HepG2 (cell line): ENCODE results near the gene HABP2. TPM values are rescaled to one million over a fixed set of nuclear protein-coding genes. Genes with fewer than 3 reads are reported as not detected.

Source experiments
- ATAC-seq: fragments of 200-7000 bp; cut with Tn5 transposase; 3 replicates; pipeline ENCODE4 v1.9.1; 2020; ENCODE audit warnings: mild to moderate bottlenecking, moderate library complexity
- BruUV-seq: library from RNA; stranded (reverse); fragments of 400-500 nt; replicated peaks from 2 replicates; lab custom pipeline; 2021; lab: Mats Ljungman, UMichigan
- CTCF ChIA-PET: fragments of 300-600 bp; formaldehyde crosslinking; extraction: SDS; loops from one replicate; lab custom pipeline; 2021; ENCODE audit warnings: low total read pairs, inconsistent platforms, low intra/inter-chr PET ratio; lab: Yijun Ruan, JAX
- POLR2A ChIA-PET: fragments of 350-600 bp; sonication (Branson Sonifier 250); formaldehyde crosslinking; loops from one replicate; lab custom pipeline; 2020; ENCODE audit warnings: antibody characterized with exemption, inconsistent platforms; lab: Yijun Ruan, JAX
- DNase-seq: peaks from one replicate; pipeline ENCODE4 v3.0.0-alpha.2; 2015; ENCODE audit warnings: low spot score
- FAIRE-seq: peaks from 3 replicates; lab custom pipeline; 2011; peaks lifted over from hg19 to GRCh38; lab: Jason Lieb, UNC
- H2AFZ ChIP-seq: one replicate; pipeline ENCODE4 v1.6.1; 2011; ENCODE audit warnings: low read length, inconsistent platforms
- H3K27ac ChIP-seq: fragments of 300-600 bp; 3 replicates; pipeline ENCODE4 v1.8.0; 2011; ENCODE audit warnings: mixed run types, mild to moderate bottlenecking, mixed read lengths, low read length, inconsistent platforms; ENCODE audit not compliant: insufficient read depth; ENCODE audit errors: extremely low read length
- H3K27me3 ChIP-seq, 2 experiments: fragments of 200-600 bp in 1 of 2; 2 replicates in 1 of 2; 3 replicates in 1 of 2; pipeline versions ENCODE4 v1.6.0 to v1.8.0; 2011; ENCODE audit warnings: low read length in 2 of 2, mild to moderate bottlenecking in 2 of 2, moderate library complexity in 2 of 2, inconsistent platforms in 1 of 2; ENCODE audit not compliant: insufficient read depth in 2 of 2, control insufficient read depth in 1 of 2
- H3K36me3 ChIP-seq, 2 experiments: fragments of 200-600 bp in 1 of 2; replicated peaks in 1 of 2; 2 replicates in 1 of 2; 3 replicates in 1 of 2; pipeline versions ENCODE4 v1.5.1 to v1.8.0; 2011; ENCODE audit warnings: low read length in 2 of 2, inconsistent platforms in 1 of 2; ENCODE audit not compliant: insufficient read depth in 2 of 2, control insufficient read depth in 1 of 2
- H3K4me1 ChIP-seq: 2 replicates; pipeline ENCODE4 v1.5.1; 2012; ENCODE audit warnings: low read length, inconsistent platforms; ENCODE audit not compliant: insufficient read depth
- H3K4me2 ChIP-seq: 2 replicates; pipeline ENCODE4 v1.6.0; 2011; ENCODE audit warnings: low read depth, low read length, inconsistent platforms
- H3K4me3 ChIP-seq, 3 experiments: fragments of 200-600 bp in 1 of 3; sonication (generic), shearing (Covaris generic) in 1 of 3; replicated peaks in 1 of 3; 2 replicates each; pipeline ENCODE4 v1.5.1; 2011 to 2016; ENCODE audit warnings: low read length in 3 of 3, inconsistent platforms in 2 of 3, low read depth in 2 of 3, mild to moderate bottlenecking in 2 of 3, control low read depth in 1 of 3, mixed read lengths in 1 of 3; ENCODE audit not compliant: insufficient read depth in 1 of 3
- H3K79me2 ChIP-seq: one replicate; pipeline ENCODE4 v1.6.1; 2011; ENCODE audit warnings: low read length, inconsistent platforms; ENCODE audit not compliant: insufficient read depth
- H3K9ac ChIP-seq: 2 replicates; pipeline ENCODE4 v1.6.0; 2011; ENCODE audit warnings: mild to moderate bottlenecking, low read depth, low read length, inconsistent platforms; ENCODE audit not compliant: insufficient read depth
- H3K9me3 ChIP-seq: 2 replicates; pipeline ENCODE4 v1.5.1; 2012; ENCODE audit warnings: mild to moderate bottlenecking, low read length
- H4K20me1 ChIP-seq: 2 replicates; pipeline ENCODE4 v1.6.0; 2011; ENCODE audit warnings: inconsistent platforms, mild to moderate bottlenecking, low read length, moderate library complexity; ENCODE audit not compliant: insufficient read depth
- ARNT2 ChIP-seq: sonication (generic); formaldehyde crosslinking; IDR thresholded peaks from 2 replicates; pipeline ENCODE4 v1.8.0; 2022; ENCODE audit warnings: mild to moderate bottlenecking, low read depth, missing genetic modification reagents, moderate library complexity
- CAMTA2 ChIP-seq: sonication (generic); formaldehyde crosslinking; IDR thresholded peaks from 2 replicates; pipeline ENCODE4 v1.4.0; 2020; ENCODE audit warnings: mild to moderate bottlenecking, missing genetic modification reagents, borderline replicate concordance
- CBX2 ChIP-seq, 2 experiments: fragments of 200-600 bp in 1 of 2; sonication (generic); formaldehyde crosslinking in 1 of 2; IDR thresholded peaks; 2 replicates each; pipeline versions ENCODE4 v1.7.0 to v1.8.1; 2018 to 2022; ENCODE audit warnings: low read depth in 2 of 2, low read length in 1 of 2, mild to moderate bottlenecking in 1 of 2, missing genetic modification reagents in 1 of 2
- CBX5 ChIP-seq: sonication (generic); formaldehyde crosslinking; IDR thresholded peaks from 2 replicates; pipeline ENCODE4 v1.4.0; 2020; ENCODE audit warnings: missing genetic modification reagents, borderline replicate concordance
- CREM ChIP-seq, 2 experiments: sonication (generic) in 1 of 2; formaldehyde crosslinking in 1 of 2; IDR thresholded peaks; 2 replicates each; pipeline versions ENCODE4 v1.4.0 to v1.6.1; 2016 to 2020; ENCODE audit warnings: antibody characterized with exemption in 1 of 2, mild to moderate bottlenecking in 1 of 2, missing genetic modification reagents in 1 of 2
- FOXO1 ChIP-seq: sonication (generic); formaldehyde crosslinking; IDR thresholded peaks from 2 replicates; pipeline ENCODE4 v1.4.0; 2020; ENCODE audit warnings: missing genetic modification reagents
- GABPA ChIP-seq, 2 experiments: IDR thresholded peaks; 2 replicates each; pipeline ENCODE4 v1.6.1; 2011 to 2016; ENCODE audit warnings: low read depth in 2 of 2, low read length in 1 of 2, missing biosample characterization in 1 of 2, missing genetic modification characterization in 1 of 2
- PAWR ChIP-seq: sonication (generic); formaldehyde crosslinking; IDR thresholded peaks from 2 replicates; pipeline ENCODE4 v1.4.0; 2020; ENCODE audit warnings: missing genetic modification reagents, mild to moderate bottlenecking, borderline replicate concordance
- TEAD2 ChIP-seq: sonication (generic); formaldehyde crosslinking; IDR thresholded peaks from 2 replicates; pipeline ENCODE4 v1.9.0; 2021; ENCODE audit warnings: missing genetic modification reagents
- U2AF2 ChIP-seq: fragments of 200-400 bp; formaldehyde crosslinking; IDR thresholded peaks from 2 replicates; pipeline ENCODE4 v1.6.1; 2017; ENCODE audit warnings: low read depth, mild to moderate bottlenecking, low read length
- USF2 ChIP-seq, 2 experiments: sonication (generic) in 1 of 2; formaldehyde crosslinking in 1 of 2; IDR thresholded peaks; 2 replicates each; pipeline versions ENCODE4 v1.5.1 to v1.6.1; 2011 to 2020; ENCODE audit warnings: borderline replicate concordance in 1 of 2, low read depth in 1 of 2, low read length in 1 of 2, mild to moderate bottlenecking in 1 of 2, missing genetic modification reagents in 1 of 2, moderate library complexity in 1 of 2
- ZBTB42 ChIP-seq: sonication (generic); formaldehyde crosslinking; IDR thresholded peaks from 2 replicates; pipeline ENCODE4 v1.5.0; 2020; ENCODE audit warnings: mild to moderate bottlenecking, missing genetic modification reagents
- ZMYM3 ChIP-seq: sonication (generic); formaldehyde crosslinking; IDR thresholded peaks from 2 replicates; pipeline ENCODE4 v1.5.1; 2020; ENCODE audit warnings: mild to moderate bottlenecking, missing genetic modification reagents
- ZNF121 ChIP-seq: sonication (generic); formaldehyde crosslinking; IDR thresholded peaks from 2 replicates; pipeline ENCODE4 v1.5.0; 2020; ENCODE audit warnings: mild to moderate bottlenecking, missing genetic modification reagents
- ZNF260 ChIP-seq: sonication (generic); formaldehyde crosslinking; IDR thresholded peaks from 2 replicates; pipeline ENCODE4 v1.4.0; 2020; ENCODE audit warnings: missing genetic modification reagents, low read depth, mild to moderate bottlenecking, borderline replicate concordance
- ZNF607 ChIP-seq: sonication (generic); formaldehyde crosslinking; IDR thresholded peaks from 2 replicates; pipeline ENCODE4 v1.5.1; 2020; ENCODE audit warnings: missing genetic modification reagents, mild to moderate bottlenecking, borderline replicate concordance
- ZNF629 ChIP-seq: sonication (generic); formaldehyde crosslinking; conservative IDR thresholded peaks from 2 replicates; pipeline ENCODE4 v1.5.0; 2020; ENCODE audit warnings: missing genetic modification reagents
- ZNF678 ChIP-seq: sonication (generic); formaldehyde crosslinking; IDR thresholded peaks from 2 replicates; pipeline ENCODE4 v1.4.0; 2020; ENCODE audit warnings: mild to moderate bottlenecking, missing genetic modification reagents
- ZNF747 ChIP-seq: sonication (generic); formaldehyde crosslinking; IDR thresholded peaks from 2 replicates; pipeline ENCODE4 v1.8.1; 2023; ENCODE audit warnings: missing genetic modification reagents, mild to moderate bottlenecking, borderline replicate concordance
- WGBS: methylation state at CpG from one replicate; pipeline ENCODE4 v1.1.6; 2017; ENCODE audit warnings: low lambda C conversion rate; 5-methylcytosine and 5-hydroxymethylcytosine counted together
- in situ Hi-C: cut with HindIII; loops from 2 replicates; pipeline ENCODE4 v1.10.0; 2017; ENCODE audit warnings: low pct_unique_long_range_greater_than_20kb; ENCODE audit not compliant: extremely low pct_ligation_motif_present
- intact Hi-C: fragments of 100-400 bp; cut with micrococcal nuclease; formaldehyde crosslinking; loops from one replicate; pipeline ENCODE4 v1.10.0; 2022; ENCODE audit not compliant: unreplicated experiment
- polyA plus RNA-seq, 8 experiments: library from polyadenylated mRNA; depleted of rRNA in 3 of 8; stranded (reverse) in 7 of 8; unstranded in 1 of 8; fragments of >200 nt; fragmentation: Illumina TruSeq in 4 of 8; extraction: Trizol in 4 of 8; gene quantifications; 2 replicates each; pipeline versions ENCODE4 v1.2.1 to v1.2.3, GENCODE V29; 2011 to 2016; ENCODE audit warnings: low read depth in 4 of 8, missing spikeins in 1 of 8, mixed read lengths in 1 of 8; ENCODE audit not compliant: insufficient read depth in 1 of 8
- total RNA-seq, 5 experiments: library from RNA; depleted of rRNA; stranded (reverse); fragments of >200 nt; fragmentation: Illumina TruSeq; extraction: Trizol; gene quantifications; 2 replicates each; pipeline ENCODE4 v1.2.3, GENCODE V29; 2016; ENCODE audit warnings: low read depth in 1 of 5

HABP2 gene
- total and polyA plus RNA-seq, 2 of the 13 experiments (the other 11 are each of a cell fraction or from before 2014, with no cell fraction given), result 0.12 to 0.13 TPM

DNA sequence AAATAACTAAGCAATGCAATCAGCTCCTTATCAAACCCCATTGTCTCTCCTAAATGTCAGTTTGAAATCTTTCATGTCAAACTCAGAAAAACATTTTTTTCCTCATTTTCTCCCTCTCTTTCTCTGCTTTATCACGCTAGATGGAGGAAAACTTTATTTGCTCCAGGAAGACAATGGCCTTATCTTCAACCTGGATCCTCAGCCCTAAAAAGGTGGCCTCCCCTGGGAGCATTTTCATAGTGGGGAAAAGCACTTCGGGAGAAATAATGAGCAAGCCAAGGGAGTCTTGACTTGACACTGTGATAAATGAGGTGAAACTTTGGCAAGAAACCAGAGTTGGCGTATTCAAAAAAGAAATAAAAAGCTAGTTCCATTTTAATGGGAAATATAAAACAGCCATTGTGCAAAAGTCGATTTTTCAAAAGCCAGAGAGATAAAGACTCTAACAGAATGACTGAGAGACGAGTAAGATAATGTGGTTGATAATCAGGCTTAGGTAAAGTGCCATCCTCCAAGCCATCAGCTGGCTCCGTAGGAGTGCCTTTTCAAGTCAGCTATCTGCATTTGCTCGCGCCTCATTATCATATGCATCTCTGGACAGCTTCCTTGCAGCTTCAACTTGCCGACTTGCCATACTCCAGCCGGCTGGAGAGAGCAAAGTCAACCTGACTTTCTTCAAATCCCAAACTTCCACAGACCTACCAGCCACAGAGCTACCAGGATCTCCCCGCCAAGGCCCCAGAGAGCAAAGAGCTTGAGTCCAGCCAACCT, 19.9 kb downstream of the HABP2 start (continued):
- TF ChIP-seq CBX2 (IDR thresholded peaks at IDR 0.05; ENCODE audit: low read depth, low read length) (no peak), CBX2 (CRISPR knock-in tag; IDR thresholded peaks at IDR 0.05; ENCODE audit: low read depth) (no peak), ARNT2 (CRISPR knock-in tag) (no peak)
- TF ChIP-seq, all 625 proteins: peak for 0

- no peak overlapping the region for H3K9ac ChIP-seq
- no peaks in the 10 kb centered on the region for H3K9me3 ChIP-seq
- CTCF ChIA-PET, result no interaction called here
- no peaks in the 10 kb centered on the region; a peak in 1 of 5 replicates for H3K27me3 ChIP-seq
- ATAC-seq (no peak), DNase-seq (no peak), FAIRE-seq (no peak)
- no peak overlapping the region for H3K4me2 ChIP-seq
- BruUV-seq, result no TSS peak
- no peak overlapping the region for H3K27ac ChIP-seq
- intact Hi-C loops, result no loop called here
- WGBS, result 40% methylated on average over 1 of the region's 1 CpG
- in situ Hi-C loops, result no loop called here
- H3K79me2 ChIP-seq, result no peaks in the 10 kb centered on the region
- no peak overlapping the region for H2AFZ ChIP-seq
- POLR2A ChIA-PET, result no interaction called here
- no peaks in the 10 kb centered on the region for H3K36me3 ChIP-seq
- no peaks in the 10 kb centered on the region for H4K20me1 ChIP-seq
- no peaks in the 10 kb centered on the region for H3K4me1 ChIP-seq
- TF ChIP-seq USF2 (IDR thresholded peaks at IDR 0.05; ENCODE audit: low read depth, low read length) (no peak), USF2 (CRISPR knock-in tag; IDR thresholded peaks at IDR 0.05; ENCODE audit: borderline replicate concordance) (no peak), ZMYM3 (CRISPR knock-in tag) (no peak), CREM (IDR thresholded peaks at IDR 0.05) (no peak), CREM (CRISPR knock-in tag; IDR thresholded peaks at IDR 0.05) (no peak), CAMTA2 (CRISPR knock-in tag) (no peak), ZNF607 (CRISPR knock-in tag) (no peak), CBX5 (CRISPR knock-in tag) (no peak), ZNF678 (no peak), ZNF260 (CRISPR knock-in tag) (no peak), PAWR (CRISPR knock-in tag) (no peak), FOXO1 (CRISPR knock-in tag) (no peak), GABPA (IDR thresholded peaks at IDR 0.05; ENCODE audit: low read depth, low read length) (no peak), GABPA (CRISPR knock-in tag; IDR thresholded peaks at IDR 0.05; ENCODE audit: low read depth) (no peak), U2AF2 (no peak), TEAD2 (no peak), ZNF747 (CRISPR knock-in tag) (no peak), ZNF121 (no peak), ZNF629 (CRISPR knock-in tag) (no peak), ZBTB42 (CRISPR knock-in tag) (no peak)
- H3K4me3 ChIP-seq, result no peak overlapping the region
Measured at GRCh38 chr10:113573368-113573767, 20.5 kb downstream of the HABP2 start.
